Activated CD8-positive, alpha-beta memory T cell treated with anti-CD3 and anti-CD28 coated beads, Interleukin-2, amount 50 U/mL, for 4 hours (primary cell): ENCODE results near the gene CCDC158.
A peak's percentile ranks its signal among the peaks of the same experiment; 100 is the strongest.
"Not testable (repeated sequence)": the region's sequence is repeated elsewhere in the genome, so short reads cannot be mapped to it uniquely, and the experiment has no call there.

Source experiments
- DNase-seq: peaks from one replicate; pipeline ENCODE4 v3.0.0-alpha.2; 2020

CCDC158 gene

GRCh38 chr4:76307660-76308014 lies 113.3 kb downstream of the CCDC158 start:
- no peak for DNase-seq

- DNase-seq, result no peak
These were observed 113.9 kb downstream of the CCDC158 start for GRCh38 chr4:76306882-76307659.

- peak; percentile 23 for DNase-seq
These were observed 114.7 kb downstream of the CCDC158 start, which contains the start of gene STBD1 for GRCh38 chr4:76305971-76306881. STBD1 (plus strand) TSS chr4:76306733; CDS start chr4:76306770, 37 bp downstream.

- DNase-seq, result no peak
These were observed 115.8 kb downstream of the CCDC158 start for GRCh38 chr4:76305033-76305687.

GRCh38 chr4:76302826-76303438 lies 118.0 kb downstream of the CCDC158 start:
- no peak for DNase-seq

- no peak for DNase-seq
These were observed 119.2 kb downstream of the CCDC158 start for GRCh38 chr4:76301775-76302162.

GRCh38 chr4:76301068-76301774 lies 119.7 kb downstream of the CCDC158 start:
- no peak for DNase-seq

GRCh38 chr4:76300012-76300411 lies 120.9 kb downstream of the CCDC158 start:
- DNase-seq, result no peak

GRCh38 chr4:76298227-76298626 lies 122.7 kb downstream of the CCDC158 start:
- DNase-seq, result no peak

GRCh38 chr4:76296286-76296820 lies 124.6 kb downstream of the CCDC158 start:
- DNase-seq, result no peak

- no peak for DNase-seq
These were observed 127.2 kb downstream of the CCDC158 start for GRCh38 chr4:76293772-76294171.

- no peak for DNase-seq
These were observed 128.2 kb downstream of the CCDC158 start for GRCh38 chr4:76292730-76293129.

- DNase-seq, result not testable (repeated sequence)
These were observed 133.1 kb downstream of the CCDC158 start for GRCh38 chr4:76287811-76288210.

GRCh38 chr4:76283900-76284299 lies 137.0 kb downstream of the CCDC158 start:
- DNase-seq, result no peak

GRCh38 chr4:76282941-76283689 lies 137.8 kb downstream of the CCDC158 start:
- no peak for DNase-seq

GRCh38 chr4:76281594-76281993 lies 139.3 kb downstream of the CCDC158 start:
- not testable (repeated sequence) for DNase-seq

- no peak for DNase-seq
These were observed 140.2 kb downstream of the CCDC158 start for GRCh38 chr4:76280488-76281441.

- no peak for DNase-seq
These were observed 141.5 kb downstream of the CCDC158 start for GRCh38 chr4:76279462-76279861.

- DNase-seq, result no peak
These were observed 142.4 kb downstream of the CCDC158 start for GRCh38 chr4:76278583-76278982.

- no peak for DNase-seq
These were observed 143.3 kb downstream of the CCDC158 start for GRCh38 chr4:76277667-76278066.
